ENCODE results near the gene DSP. TPM values are rescaled to one million over a fixed set of nuclear protein-coding genes. Genes with fewer than 3 reads are reported as not detected.

Gene DSP
- total and polyA plus RNA-seq, 2 of the 13 experiments (the other 11 are each of a cell fraction or from before 2014, with no cell fraction given): 89.8 to 117 TPM

- TF ChIP-seq RARG (CRISPR knock-in tag; IDR thresholded peaks at IDR 0.05; ENCODE audit: low read depth): 0 out of 2 replicates have a peak, but pooled peaks have one; percentile 55
- TF ChIP-seq ZNF431 (CRISPR knock-in tag; IDR thresholded peaks at IDR 0.05; ENCODE audit: borderline replicate concordance, low read depth): no peak
- TF ChIP-seq EED (CRISPR knock-in tag; IDR thresholded peaks at IDR 0.05): 0 out of 2 replicates have a peak, but pooled peaks have one; percentile 6
- 0 out of 2 replicates have a peak, but pooled peaks have one; percentile 65 for TF ChIP-seq ZSCAN30 (CRISPR knock-in tag; IDR thresholded peaks at IDR 0.05)
- peak; percentile 3 for TF ChIP-seq YY1 (IDR thresholded peaks at IDR 0.05; ENCODE audit: insufficient read depth, insufficient replicate concordance, low read depth, low read length)
- peak; percentile 8; the same call in 1 of the 2 replicates for TF ChIP-seq TARDBP (CRISPR knock-in tag; IDR thresholded peaks at IDR 0.05)
- TF ChIP-seq ZC3H13 (CRISPR knock-in tag; IDR thresholded peaks at IDR 0.05): peak; percentile 98
- peak; percentile 86; the same call in 1 of the 2 replicates for TF ChIP-seq HOXA7 (CRISPR knock-in tag; IDR thresholded peaks at IDR 0.05)
- TF ChIP-seq RFXAP (CRISPR knock-in tag; IDR thresholded peaks at IDR 0.05; ENCODE audit: borderline replicate concordance): no peak
- no peak for TF ChIP-seq ZBTB4 (CRISPR knock-in tag; IDR thresholded peaks at IDR 0.05; ENCODE audit: borderline replicate concordance)
- peak; percentile 46 for TF ChIP-seq ZSCAN31 (CRISPR knock-in tag; IDR thresholded peaks at IDR 0.05; ENCODE audit: low read depth)
- no peak for TF ChIP-seq MAZ (IDR thresholded peaks at IDR 0.05; ENCODE audit: borderline replicate concordance, low read depth, low read length)
- peak; percentile 6; the same call in 1 of the 2 replicates for TF ChIP-seq MAZ (CRISPR knock-in tag; IDR thresholded peaks at IDR 0.05; ENCODE audit: low read depth)
- 0 out of 2 replicates have a peak, but pooled peaks have one; percentile 1 for TF ChIP-seq SP140L (CRISPR knock-in tag; IDR thresholded peaks at IDR 0.05; ENCODE audit: borderline replicate concordance)
- TF ChIP-seq ETV6 (CRISPR knock-in tag; conservative IDR thresholded peaks at IDR 0.05): 0 out of 2 replicates have a peak, but pooled peaks have one; percentile 42
- TF ChIP-seq ZFP91 (CRISPR knock-in tag; IDR thresholded peaks at IDR 0.05; ENCODE audit: borderline replicate concordance): peak; percentile 40; the same call in 1 of the 2 replicates
- 0 out of 2 replicates have a peak, but pooled peaks have one; percentile 82 for TF ChIP-seq HDAC6 (IDR thresholded peaks at IDR 0.05; ENCODE audit: low read depth, low read length)
- TF ChIP-seq CEBPB (IDR thresholded peaks at IDR 0.05; ENCODE audit: borderline replicate concordance, low read depth, low read length): no peak
- peak; percentile 51; the same call in 1 of the 2 replicates for TF ChIP-seq ZNF574 (CRISPR knock-in tag; IDR thresholded peaks at IDR 0.05)
- no peak for TF ChIP-seq MIXL1 (CRISPR knock-in tag; IDR thresholded peaks at IDR 0.05)
Measured at GRCh38 chr6:7542065-7542873, 798 bp downstream of the DSP start (continued).
